SK-N-SH treated with all-trans-retinoic acid at 6 μM for 48 hours (cell line): ENCODE data around the gene ACTR3.

Experiments used
- ARNTL ChIP-seq: fragments of 450-650 bp; formaldehyde crosslinking; IDR thresholded peaks from 2 replicates; pipeline ENCODE4 v1.5.0; 2020; ENCODE audit warnings: low read depth, mild to moderate bottlenecking, moderate library complexity, borderline replicate concordance
- GLIS3 ChIP-seq: fragments of 250-450 bp; sonication (Bioruptor Pico); IDR thresholded peaks from 2 replicates; pipeline ENCODE4 v1.5.0; 2020; ENCODE audit warnings: mild to moderate bottlenecking, moderate library complexity
- PPARA ChIP-seq: fragments of 250-450 bp; sonication (Bioruptor Pico); IDR thresholded peaks from 2 replicates; pipeline ENCODE4 v1.5.0; 2020; ENCODE audit warnings: mild to moderate bottlenecking, borderline replicate concordance
- RARB ChIP-seq: fragments of 250-450 bp; sonication (Bioruptor Pico); IDR thresholded peaks from 2 replicates; pipeline ENCODE4 v1.8.0; 2021; ENCODE audit warnings: mild to moderate bottlenecking, moderate library complexity
- ZC3H10 ChIP-seq: fragments of 250-450 bp; sonication (Bioruptor Pico); IDR thresholded peaks from 2 replicates; pipeline ENCODE4 v1.5.1; 2021; ENCODE audit warnings: mild to moderate bottlenecking, moderate library complexity
- ZFP3 ChIP-seq: fragments of 250-450 bp; sonication (Bioruptor Pico); IDR thresholded peaks from 2 replicates; pipeline ENCODE4 v1.5.0; 2020; ENCODE audit warnings: mild to moderate bottlenecking, moderate library complexity
- ZFP30 ChIP-seq: fragments of 450-650 bp; formaldehyde crosslinking; IDR thresholded peaks from 2 replicates; pipeline ENCODE4 v1.5.0; 2022; ENCODE audit warnings: mild to moderate bottlenecking, moderate library complexity
- ZNF8 ChIP-seq: fragments of 450-650 bp; formaldehyde crosslinking; IDR thresholded peaks from 2 replicates; pipeline ENCODE4 v1.5.0; 2020; ENCODE audit warnings: mild to moderate bottlenecking, moderate library complexity
- TF ChIP-seq, protein P1 (sequence below): fragments of 250-450 bp; sonication (Bioruptor Pico); IDR thresholded peaks from 2 replicates; pipeline ENCODE4 v1.8.0; 2020; ENCODE audit warnings: mild to moderate bottlenecking, moderate library complexity, borderline replicate concordance

DNA sequence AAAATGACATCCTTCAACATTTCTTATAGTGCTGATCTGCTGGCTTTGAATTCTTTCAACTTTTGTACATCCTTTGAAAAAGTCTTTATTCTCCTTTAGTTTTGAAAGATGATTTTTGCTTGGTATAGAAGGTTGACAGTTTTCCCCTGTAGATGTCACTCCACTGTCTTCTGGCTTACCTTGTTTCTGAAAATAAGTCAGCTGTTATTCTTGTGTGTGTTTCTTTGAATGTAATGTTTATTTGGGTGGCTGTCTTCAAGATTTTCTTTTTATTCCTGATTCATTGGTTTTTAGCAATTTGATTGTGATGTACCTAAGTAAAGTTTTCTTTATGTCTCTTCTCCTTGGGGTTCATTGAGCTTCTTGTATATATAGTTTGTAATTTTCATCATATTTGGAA is 47.6 kb downstream of the ACTR3 start:
- TF ChIP-seq RARB (CRISPR knock-in tag) (no peak), ZFP3 (CRISPR knock-in tag) (no peak), ZNF8 (CRISPR knock-in tag) (no peak), ARNTL (CRISPR knock-in tag) (no peak), PPARA (CRISPR knock-in tag) (no peak), ZC3H10 (CRISPR knock-in tag) (no peak), GLIS3 (CRISPR knock-in tag) (no peak), ZFP30 (no peak)
- TF ChIP-seq, protein P1, sequence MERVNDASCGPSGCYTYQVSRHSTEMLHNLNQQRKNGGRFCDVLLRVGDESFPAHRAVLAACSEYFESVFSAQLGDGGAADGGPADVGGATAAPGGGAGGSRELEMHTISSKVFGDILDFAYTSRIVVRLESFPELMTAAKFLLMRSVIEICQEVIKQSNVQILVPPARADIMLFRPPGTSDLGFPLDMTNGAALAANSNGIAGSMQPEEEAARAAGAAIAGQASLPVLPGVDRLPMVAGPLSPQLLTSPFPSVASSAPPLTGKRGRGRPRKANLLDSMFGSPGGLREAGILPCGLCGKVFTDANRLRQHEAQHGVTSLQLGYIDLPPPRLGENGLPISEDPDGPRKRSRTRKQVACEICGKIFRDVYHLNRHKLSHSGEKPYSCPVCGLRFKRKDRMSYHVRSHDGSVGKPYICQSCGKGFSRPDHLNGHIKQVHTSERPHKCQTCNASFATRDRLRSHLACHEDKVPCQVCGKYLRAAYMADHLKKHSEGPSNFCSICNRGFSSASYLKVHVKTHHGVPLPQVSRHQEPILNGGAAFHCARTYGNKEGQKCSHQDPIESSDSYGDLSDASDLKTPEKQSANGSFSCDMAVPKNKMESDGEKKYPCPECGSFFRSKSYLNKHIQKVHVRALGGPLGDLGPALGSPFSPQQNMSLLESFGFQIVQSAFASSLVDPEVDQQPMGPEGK (CRISPR knock-in tag) = no peak
